AG09309 (cell line): ENCODE data around the gene DNAJA3.

ENCODE experiments used
- DNase-seq: peaks from one replicate; pipeline ENCODE4 v3.0.0-alpha.2; 2010; ENCODE audit warnings: low read depth
- H3K4me3 ChIP-seq: 2 replicates; pipeline ENCODE4 v1.5.1; 2011; ENCODE audit warnings: mild to moderate bottlenecking, low read depth, low read length, moderate library complexity; ENCODE audit not compliant: control insufficient read depth
- TF ChIP-seq, protein P1 (sequence below): IDR thresholded peaks from 2 replicates; pipeline ENCODE4 v1.5.1; 2011; ENCODE audit warnings: mild to moderate bottlenecking, low read depth, low read length, inconsistent platforms; ENCODE audit not compliant: insufficient read depth, control insufficient read depth; ENCODE audit errors: missing control alignments

DNAJA3 gene

DNA sequence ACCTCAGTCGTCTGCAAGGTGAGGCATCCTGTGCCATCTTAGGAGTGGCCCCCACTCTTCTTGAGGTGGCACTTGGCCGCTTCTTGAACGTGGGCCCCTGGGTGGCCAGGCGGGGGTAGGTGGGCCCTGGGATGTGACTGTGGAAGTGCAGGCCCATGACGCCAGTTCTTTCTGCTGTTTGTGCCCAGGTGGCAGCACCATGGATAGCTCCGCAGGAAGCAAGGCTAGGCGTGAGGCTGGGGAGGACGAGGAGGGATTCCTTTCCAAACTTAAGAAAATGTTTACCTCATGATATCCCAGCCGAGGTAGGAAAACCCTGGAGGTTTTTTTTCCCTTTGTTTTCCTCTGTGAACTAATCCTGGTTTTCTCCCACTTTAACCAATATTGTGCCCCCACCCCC, 29.0 kb downstream of the DNAJA3 start:
- no peak for DNase-seq
- H3K4me3 ChIP-seq: no peak overlapping the region
- TF ChIP-seq, protein P1, sequence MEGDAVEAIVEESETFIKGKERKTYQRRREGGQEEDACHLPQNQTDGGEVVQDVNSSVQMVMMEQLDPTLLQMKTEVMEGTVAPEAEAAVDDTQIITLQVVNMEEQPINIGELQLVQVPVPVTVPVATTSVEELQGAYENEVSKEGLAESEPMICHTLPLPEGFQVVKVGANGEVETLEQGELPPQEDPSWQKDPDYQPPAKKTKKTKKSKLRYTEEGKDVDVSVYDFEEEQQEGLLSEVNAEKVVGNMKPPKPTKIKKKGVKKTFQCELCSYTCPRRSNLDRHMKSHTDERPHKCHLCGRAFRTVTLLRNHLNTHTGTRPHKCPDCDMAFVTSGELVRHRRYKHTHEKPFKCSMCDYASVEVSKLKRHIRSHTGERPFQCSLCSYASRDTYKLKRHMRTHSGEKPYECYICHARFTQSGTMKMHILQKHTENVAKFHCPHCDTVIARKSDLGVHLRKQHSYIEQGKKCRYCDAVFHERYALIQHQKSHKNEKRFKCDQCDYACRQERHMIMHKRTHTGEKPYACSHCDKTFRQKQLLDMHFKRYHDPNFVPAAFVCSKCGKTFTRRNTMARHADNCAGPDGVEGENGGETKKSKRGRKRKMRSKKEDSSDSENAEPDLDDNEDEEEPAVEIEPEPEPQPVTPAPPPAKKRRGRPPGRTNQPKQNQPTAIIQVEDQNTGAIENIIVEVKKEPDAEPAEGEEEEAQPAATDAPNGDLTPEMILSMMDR: no peak

DNA sequence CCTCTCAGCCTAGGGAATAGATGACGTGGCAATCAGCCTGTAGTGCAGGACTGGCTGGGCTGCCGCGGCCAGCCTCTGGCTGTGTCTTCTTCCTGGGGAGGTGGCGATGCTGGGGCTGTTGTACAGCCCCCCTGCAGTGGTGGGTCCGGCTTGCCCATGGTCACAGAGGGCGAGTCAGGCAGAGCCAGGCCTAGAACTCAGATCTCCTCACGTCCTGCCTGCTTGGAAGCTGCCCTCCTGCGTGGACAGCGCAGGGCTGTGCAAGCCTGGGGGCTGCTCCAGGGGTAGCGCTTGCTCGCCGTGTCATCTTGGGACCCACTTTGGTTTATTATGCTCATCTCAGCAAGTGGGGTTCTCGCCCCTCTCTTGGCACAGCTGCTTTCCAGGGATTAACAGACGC, 29.4 kb downstream of the DNAJA3 start:
- no peak overlapping the region for H3K4me3 ChIP-seq
- no peak for DNase-seq
- TF ChIP-seq, protein P1: no peak

DNA sequence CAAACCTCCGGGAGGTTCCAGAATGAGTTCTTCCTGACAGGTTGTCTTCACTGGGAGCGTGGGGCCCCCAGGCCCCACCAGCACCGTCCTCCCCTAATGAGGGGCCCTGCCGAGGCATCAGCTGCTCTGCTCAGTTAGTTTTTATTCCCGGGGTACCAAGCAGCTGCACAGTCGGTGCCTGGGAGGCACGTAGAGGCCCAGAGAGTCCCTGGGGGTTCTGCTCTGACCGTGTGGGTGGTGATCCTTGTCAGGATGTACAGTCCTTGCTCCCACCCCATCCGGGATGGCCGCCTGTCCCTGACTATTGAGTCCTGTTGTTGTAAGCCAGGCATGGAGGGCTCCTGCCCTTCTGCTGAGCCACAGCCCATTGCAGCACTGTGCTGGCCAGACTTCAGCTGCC, 30.3 kb downstream of the DNAJA3 start:
- DNase-seq: no peak
- TF ChIP-seq, protein P1: no peak

DNA sequence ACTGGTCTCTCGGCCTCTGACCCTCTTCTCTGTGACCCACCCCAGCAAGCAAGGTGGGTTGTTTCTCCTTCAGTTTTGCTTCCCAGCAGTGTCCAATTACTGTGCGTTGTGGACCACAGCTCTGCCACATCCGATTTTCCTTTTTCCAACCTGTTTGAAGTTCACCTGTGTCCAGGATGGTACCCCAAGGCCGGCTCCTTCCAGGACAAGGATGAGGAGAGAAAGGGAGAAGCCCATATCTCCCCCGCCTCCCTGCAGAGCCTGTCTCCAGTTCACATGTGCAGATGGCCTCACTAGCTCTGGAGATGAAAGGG, 35.2 kb downstream of the DNAJA3 start:
- no peak for DNase-seq
- TF ChIP-seq, protein P1: no peak
- no peak overlapping the region for H3K4me3 ChIP-seq

More for the DNA sequence above, 30.3 kb downstream of the DNAJA3 start:
- no peak overlapping the region for H3K4me3 ChIP-seq

DNA sequence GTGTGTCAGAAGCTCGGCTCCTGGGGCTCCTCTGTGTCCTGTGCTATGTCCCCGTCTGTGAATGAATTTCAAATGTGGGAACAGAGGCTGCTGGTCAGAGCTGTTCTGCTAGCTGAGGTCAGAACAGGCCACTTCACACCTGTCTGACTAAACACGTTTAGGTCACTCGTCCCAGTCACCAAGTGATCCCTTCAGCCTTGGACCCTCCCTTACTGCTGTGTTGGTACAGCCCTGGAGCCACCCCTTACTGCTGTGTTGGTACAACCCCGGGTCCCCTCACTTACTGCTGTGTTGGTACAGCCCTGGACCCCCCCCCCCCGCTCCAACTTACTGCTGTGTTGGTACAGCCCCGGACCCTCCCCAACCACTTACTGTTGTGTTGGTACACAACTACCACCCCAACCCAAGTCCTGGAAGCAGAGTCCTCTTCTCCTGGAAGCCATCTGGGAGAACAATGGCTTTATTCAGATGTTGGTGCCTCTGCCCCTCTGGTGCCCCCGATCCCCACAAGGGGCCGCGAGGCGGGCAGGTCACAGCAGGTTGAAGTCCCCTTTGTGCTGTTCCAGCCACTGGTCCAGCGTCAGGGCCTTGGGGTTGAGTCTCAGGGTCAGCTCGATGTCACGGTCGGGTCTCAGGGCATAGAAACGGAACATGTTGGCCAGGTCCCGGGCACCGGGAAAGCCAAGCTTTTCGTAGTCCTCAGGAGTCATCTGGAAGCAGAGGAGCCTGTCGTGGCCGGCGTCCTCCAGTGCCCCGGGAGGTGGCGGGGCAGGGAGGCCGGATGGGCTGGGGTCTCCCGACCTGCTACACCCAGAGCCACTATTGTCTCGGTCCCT, 35.8 kb downstream of the DNAJA3 start:
- no peak overlapping the region for H3K4me3 ChIP-seq
- TF ChIP-seq, protein P1: no peak
- no peak for DNase-seq

DNA sequence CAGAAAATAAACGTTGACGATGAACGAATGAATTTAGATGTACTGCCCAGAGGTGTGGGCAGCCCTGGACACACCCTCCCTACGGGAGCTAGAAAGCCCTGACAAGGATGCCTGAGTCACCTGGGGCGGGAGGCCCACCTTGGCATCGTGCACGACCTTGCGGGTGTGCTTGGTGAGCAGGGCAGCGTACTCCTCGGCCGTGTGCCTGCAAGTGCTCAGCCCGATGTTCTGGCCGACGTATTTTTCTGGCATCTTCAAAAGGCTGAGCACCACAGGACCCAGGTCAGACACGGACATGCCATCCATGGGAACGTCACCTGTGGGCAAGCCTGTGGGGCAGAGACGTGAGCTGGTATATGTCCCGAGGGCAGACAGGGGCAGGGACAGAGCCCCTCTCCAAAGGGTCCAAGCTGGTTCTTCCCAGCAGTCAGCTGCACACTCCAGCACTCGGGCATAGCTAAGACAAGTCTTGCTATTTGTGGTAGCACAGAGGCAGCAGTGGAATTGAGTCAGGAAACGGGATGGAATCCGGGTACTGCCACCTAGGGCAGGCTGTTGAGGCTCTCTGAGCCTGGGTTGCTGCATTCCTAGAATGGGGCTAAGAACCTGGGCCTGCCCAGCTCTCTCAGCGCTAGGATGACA, 38.0 kb downstream of the DNAJA3 start:
- DNase-seq: no peak
- H3K4me3 ChIP-seq: no peak overlapping the region
- TF ChIP-seq, protein P1: no peak
